K562 (cell line): Measurements from ENCODE around the gene TK1. TPM values are rescaled to one million over a fixed set of nuclear protein-coding genes. Genes with fewer than 3 reads are reported as not detected.

Experiments used
- ATAC-seq: fragments of 200-7000 bp; cut with Tn5 transposase; 3 replicates; pipeline ENCODE4 v1.9.1; 2020; ENCODE audit warnings: moderate library complexity
- BruUV-seq: library from RNA; stranded (reverse); fragments of 400-500 nt; replicated peaks from 2 replicates; lab custom pipeline; 2021; lab: Mats Ljungman, UMichigan
- CTCF ChIA-PET: fragments of 300-600 bp; formaldehyde crosslinking; extraction: SDS; loops from one replicate; lab custom pipeline; 2021; ENCODE audit warnings: low intra/inter-chr PET ratio; lab: Yijun Ruan, JAX
- POLR2A ChIA-PET: fragments of 300-600, 350-650 bp; sonication (Branson Sonifier 250); formaldehyde crosslinking; extraction: SDS; loops from one replicate; lab custom pipeline; 2021; ENCODE audit warnings: antibody characterized with exemption, inconsistent platforms; lab: Yijun Ruan, JAX
- DNase-seq, 4 experiments: peaks; one replicate each; pipeline versions ENCODE4 v3.0.0 to v3.0.0-alpha.2; 2011 to 2018; ENCODE audit warnings: low spot score in 3 of 4, mixed read lengths in 3 of 4; ENCODE audit errors: extremely low read depth in 1 of 4
- FAIRE-seq: peaks from 2 replicates; lab custom pipeline; 2011; peaks lifted over from hg19 to GRCh38; lab: Jason Lieb, UNC
- H2AFZ ChIP-seq: 2 replicates; pipeline ENCODE4 v1.6.0; 2011; ENCODE audit warnings: low read depth, low read length, control low read depth, inconsistent platforms
- H3K27ac ChIP-seq: fragments of 200-600 bp; 3 replicates; pipeline ENCODE4 v1.8.0; 2011; ENCODE audit warnings: low read depth, mild to moderate bottlenecking, control low read depth, inconsistent platforms, low read length, moderate library complexity, mixed read lengths; ENCODE audit errors: extremely low read depth
- H3K27me3 ChIP-seq, 2 experiments: fragments of 300-600 bp in 1 of 2; 2 replicates in 1 of 2; 3 replicates in 1 of 2; pipeline versions ENCODE4 v1.6.0 to v1.8.0; 2011; ENCODE audit warnings: inconsistent platforms in 2 of 2, low read length in 2 of 2, mild to moderate bottlenecking in 1 of 2, mixed read lengths in 1 of 2, moderate library complexity in 1 of 2; ENCODE audit not compliant: control insufficient read depth in 2 of 2, insufficient read depth in 2 of 2
- H3K36me3 ChIP-seq: fragments of 300-600 bp; 3 replicates; pipeline ENCODE4 v1.8.0; 2011; ENCODE audit warnings: mild to moderate bottlenecking, low read length, inconsistent platforms; ENCODE audit not compliant: control insufficient read depth, insufficient read depth
- H3K4me1 ChIP-seq, 2 experiments: fragments of 200-600 bp in 1 of 2; replicated peaks in 1 of 2; 2 replicates in 1 of 2; 3 replicates in 1 of 2; pipeline versions ENCODE4 v1.5.1 to v1.8.0; 2011; ENCODE audit warnings: inconsistent platforms in 2 of 2, low read length in 2 of 2, mild to moderate bottlenecking in 1 of 2, mixed read lengths in 1 of 2, moderate library complexity in 1 of 2; ENCODE audit not compliant: control insufficient read depth in 2 of 2, insufficient read depth in 2 of 2
- H3K4me2 ChIP-seq: 2 replicates; pipeline ENCODE4 v1.6.1; 2011; ENCODE audit warnings: low read length, control low read depth, inconsistent platforms, mixed read lengths; ENCODE audit not compliant: insufficient read depth
- H3K4me3 ChIP-seq: fragments of 200-600 bp; sonication (generic), shearing (Covaris generic); 2 replicates; pipeline ENCODE4 v1.5.1; 2016; ENCODE audit warnings: control low read depth, inconsistent platforms
- H3K79me2 ChIP-seq: fragments of 200-600 bp; 3 replicates; pipeline ENCODE4 v1.8.0; 2011; ENCODE audit warnings: low read length, inconsistent platforms; ENCODE audit not compliant: control insufficient read depth, insufficient read depth
- H3K9ac ChIP-seq, 2 experiments: 2 replicates each; pipeline versions ENCODE4 v1.6.0 to v1.6.1; 2011; ENCODE audit warnings: low read depth in 2 of 2, low read length in 2 of 2, control low read depth in 1 of 2, inconsistent platforms in 1 of 2, mild to moderate bottlenecking in 1 of 2, mixed read lengths in 1 of 2; ENCODE audit not compliant: insufficient read depth in 1 of 2
- H3K9me1 ChIP-seq: one replicate; pipeline ENCODE4 v1.6.0; 2011; ENCODE audit warnings: inconsistent platforms, mild to moderate bottlenecking, low read length, moderate library complexity; ENCODE audit not compliant: control insufficient read depth, insufficient read depth
- H3K9me3 ChIP-seq: replicated peaks from 2 replicates; pipeline ENCODE4 v1.5.1; 2011; ENCODE audit warnings: low read depth, low read length, inconsistent platforms; ENCODE audit not compliant: control insufficient read depth, insufficient read depth
- H4K20me1 ChIP-seq: replicated peaks from 2 replicates; pipeline ENCODE4 v1.6.1; 2011; ENCODE audit warnings: low read length, inconsistent platforms, mixed read lengths; ENCODE audit not compliant: control insufficient read depth, insufficient read depth
- FOXA1 ChIP-seq: fragments of 450-650 bp; IDR thresholded peaks from 2 replicates; pipeline ENCODE4 v1.6.1; 2016; ENCODE audit warnings: mild to moderate bottlenecking, borderline replicate concordance
- HDAC1 ChIP-seq, 2 experiments: fragments of 450-650 bp; IDR thresholded peaks; 2 replicates each; pipeline ENCODE4 v1.6.1; 2016 to 2017; ENCODE audit warnings: inconsistent platforms in 1 of 2, mild to moderate bottlenecking in 1 of 2, moderate library complexity in 1 of 2
- JUND ChIP-seq, 2 experiments: IDR thresholded peaks; 2 replicates in 1 of 2; 3 replicates in 1 of 2; pipeline ENCODE4 v1.6.1; 2011; ENCODE audit warnings: borderline replicate concordance in 2 of 2, low read depth in 2 of 2, low read length in 2 of 2, improper control_type of control experiment in 1 of 2, missing biosample characterization in 1 of 2, missing genetic modification characterization in 1 of 2, missing genetic modification reagents in 1 of 2
- KDM1A ChIP-seq, 2 experiments: fragments of 450-650 bp; IDR thresholded peaks; 2 replicates each; pipeline ENCODE4 v1.6.1; 2016; ENCODE audit warnings: mild to moderate bottlenecking in 2 of 2
- KHSRP ChIP-seq: fragments of 450-650 bp; IDR thresholded peaks from 2 replicates; pipeline ENCODE4 v1.6.1; 2017
- NBN ChIP-seq: fragments of 450-650 bp; IDR thresholded peaks from 2 replicates; pipeline ENCODE4 v1.6.1; 2016; ENCODE audit warnings: low read depth, mild to moderate bottlenecking
- POLR2G ChIP-seq: fragments of 200-400 bp; formaldehyde crosslinking; IDR thresholded peaks from 2 replicates; pipeline ENCODE4 v1.6.1; 2017; ENCODE audit warnings: low read depth, mild to moderate bottlenecking, antibody characterized with exemption, low read length, moderate library complexity
- RNF2 ChIP-seq: sonication (generic); IDR thresholded peaks from 2 replicates; pipeline ENCODE4 v1.6.1; 2016
- TCF15 ChIP-seq: fragments of 250-450 bp; sonication (Bioruptor Pico); IDR thresholded peaks from 2 replicates; pipeline ENCODE4 v1.8.0; 2022; ENCODE audit warnings: moderate library complexity, mild to moderate bottlenecking, inconsistent platforms
- ZNF318 ChIP-seq, 2 experiments: fragments of 450-650 bp; IDR thresholded peaks; 2 replicates each; pipeline ENCODE4 v1.6.1; 2016; ENCODE audit warnings: mild to moderate bottlenecking in 2 of 2, borderline replicate concordance in 1 of 2, low read depth in 1 of 2, moderate library complexity in 1 of 2
- ZNF766 ChIP-seq: fragments of 200-800 bp; sonication (Bioruptor generic); conservative IDR thresholded peaks from 2 replicates; pipeline ENCODE4 v1.6.1; 2016; ENCODE audit warnings: missing genetic modification characterization, missing compliant biosample characterization
- ZNF830 ChIP-seq: fragments of 250-450 bp; sonication (Bioruptor Pico); IDR thresholded peaks from 2 replicates; pipeline ENCODE4 v1.5.0; 2021; ENCODE audit warnings: mild to moderate bottlenecking
- WGBS: fragments of 100-300 bp; shearing (Covaris generic); methylation state at CpG from one replicate; pipeline ENCODE4 v1.1.6; 2016; ENCODE audit warnings: low coverage, mixed read lengths; ENCODE audit not compliant: insufficient coverage; ENCODE audit errors: missing lambda C conversion rate; 5-methylcytosine and 5-hydroxymethylcytosine counted together
- in situ Hi-C: fragments of 300-500 bp; cut with MboI; formaldehyde crosslinking; loops from 4 replicates; pipeline ENCODE4 v1.15.0; 2018; ENCODE audit warnings: inconsistent platforms, mixed read lengths
- intact Hi-C: fragments of 100-400 bp; cut with micrococcal nuclease; formaldehyde crosslinking; loops from 2 replicates; pipeline ENCODE4 v1.14.2; 2022
- polyA plus RNA-seq, 8 experiments: library from polyadenylated mRNA; depleted of rRNA in 4 of 8; stranded (reverse) in 5 of 8; unstranded in 3 of 8; fragments of >200 nt; fragmentation: Nextera tagmentation in 2 of 8; fragmentation: Illumina TruSeq in 1 of 8; extraction: Ambion mirVana in 2 of 8; extraction: Trizol in 1 of 8; gene quantifications; 2 replicates each; pipeline versions ENCODE4 v1.2.1 to v1.2.3, GENCODE V29; 2011 to 2014; ENCODE audit warnings: inconsistent platforms in 1 of 8, missing spikeins in 1 of 8
- total RNA-seq, 7 experiments: library from RNA; depleted of rRNA in 6 of 7; stranded (reverse); fragments of >200 nt in 6 of 7; fragmentation: Illumina TruSeq in 2 of 7; extraction: Trizol in 2 of 7; gene quantifications; 2 replicates each; pipeline versions ENCODE4 v1.2.1 to v1.2.3, GENCODE V29; 2011 to 2021; ENCODE audit warnings: low replicate concordance in 1 of 7

The TK1 gene
- total and polyA plus RNA-seq, 9 of the 15 experiments (the other 6 are each of a cell fraction or from before 2014, with no cell fraction given): 8.4 to 280 (median 103) TPM

GRCh38 chr17:78202666-78203065 is 15.8 kb upstream of the TK1 start:
- H3K79me2 ChIP-seq: no peaks in the 10 kb centered on the region
- no peak overlapping the region for H3K4me3 ChIP-seq
- H3K9me3 ChIP-seq: no peaks in the 10 kb centered on the region
- BruUV-seq: no TSS peak
- no peak for FAIRE-seq
- in situ Hi-C loops (no loop called here), intact Hi-C loops (no loop called here)
- no peaks in the 10 kb centered on the region for H4K20me1 ChIP-seq
- peaks cover 67% of the 10 kb centered on the region; the same call in 2 of the 3 replicates for H3K36me3 ChIP-seq
- WGBS: 93% methylated on average over 5 of the region's 8 CpGs
- H3K4me1 ChIP-seq: peaks cover 0 to 9% of the 10 kb centered on the region in 2 experiments; a peak in 1 of 5 replicates
- no peak overlapping the region for H3K4me2 ChIP-seq
- H3K9ac ChIP-seq: 0 out of 4 replicates have a peak overlapping the region, but pooled peaks of 1 of the 2 experiments have one; percentile 20
- H2AFZ ChIP-seq: no peak overlapping the region
- no peak for TF ChIP-seq TCF15 (CRISPR knock-in tag)
- no peak for TF ChIP-seq ZNF766 (CRISPR knock-in tag)
- TF ChIP-seq KDM1A (IDR thresholded peaks at IDR 0.05): no peak
- no peak for TF ChIP-seq NBN
- TF ChIP-seq RNF2: no peak
- no peak for TF ChIP-seq HDAC1 (IDR thresholded peaks at IDR 0.05)
- TF ChIP-seq JUND (IDR thresholded peaks at IDR 0.05; ENCODE audit: borderline replicate concordance, low read depth, low read length): no peak
- no peak for TF ChIP-seq JUND (tag; IDR thresholded peaks at IDR 0.05; ENCODE audit: borderline replicate concordance, low read depth, low read length)
- TF ChIP-seq ZNF318 (IDR thresholded peaks at IDR 0.05; ENCODE audit: borderline replicate concordance in 1 of 2, low read depth in 1 of 2): no peak
- no peak for TF ChIP-seq ZNF830 (CRISPR knock-in tag)
- no peak for TF ChIP-seq POLR2G
- no peak for TF ChIP-seq FOXA1
- TF ChIP-seq KHSRP: no peak
- H3K9me1 ChIP-seq: peaks cover 8% of the 10 kb centered on the region
- ATAC-seq: no peak
- H3K27me3 ChIP-seq: no peaks in the 10 kb centered on the region
- H3K27ac ChIP-seq: no peak overlapping the region
- ChIA-PET POLR2A (interaction anchor here (0.8 kb wide), 2 partner anchors 14 to 41 kb away, joined by 3 to 4 read pairs; no protein-coding TSS in a partner anchor), CTCF (no interaction called here)
- DNase-seq: no peak
